Epidermal melanocyte (primary cell): ENCODE measurements around the gene TNRC6A.
"Not testable (repeated sequence)": the region's sequence is repeated elsewhere in the genome, so short reads cannot be mapped to it uniquely, and the experiment has no call there.

Experiments used
- DNase-seq: peaks from one replicate; pipeline ENCODE4 v3.0.0; 2011; ENCODE audit warnings: low spot score; ENCODE audit not compliant: insufficient read length

TNRC6A gene

DNA sequence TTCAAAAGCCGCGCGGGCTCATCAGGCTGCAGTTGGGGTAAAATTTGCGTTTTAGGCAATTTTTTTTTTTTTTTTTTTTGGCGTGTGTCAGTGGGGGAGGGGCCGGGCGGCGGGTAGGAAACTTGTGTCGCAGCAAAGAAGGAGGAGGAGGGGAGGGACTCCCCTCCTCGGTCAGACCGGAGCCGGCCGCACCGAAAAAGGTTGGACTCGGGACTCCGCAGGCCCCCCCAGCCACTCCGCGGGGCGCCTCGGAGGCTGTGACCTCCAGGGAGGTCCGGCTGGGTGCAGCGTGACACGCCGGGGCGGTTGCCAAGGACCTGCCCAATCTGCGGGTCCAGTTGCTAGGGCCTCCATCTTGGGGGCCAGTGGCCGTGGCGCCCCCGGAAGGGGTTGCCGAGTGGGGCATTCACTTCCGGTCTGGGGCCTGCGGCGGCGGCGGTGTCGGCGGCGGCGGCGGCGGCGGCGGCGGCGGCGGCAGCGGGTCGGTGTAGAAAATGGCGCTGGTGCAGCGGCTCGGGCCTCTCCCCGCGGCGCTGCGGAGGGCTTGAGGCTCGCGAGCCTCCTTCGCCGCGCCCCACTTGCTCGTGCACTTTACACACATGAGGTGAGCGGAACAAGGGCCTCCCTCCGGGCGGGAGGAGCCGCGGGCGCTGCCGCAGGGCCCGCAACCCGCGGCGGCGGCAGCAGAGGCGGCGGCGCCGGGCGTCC, at the start of gene TNRC6A:
Gene TNRC6A (plus strand): TSS at position 409 of the 708 bp plus-strand sequence. CDS start 191 bp downstream, at position 600.
- DNase-seq, result peak; percentile 80

- no peak for DNase-seq
Observed at GRCh38 chr16:24681793-24682192, 47.7 kb upstream of the TNRC6A start.

GRCh38 chr16:24683250-24683649, 46.2 kb upstream of the TNRC6A start:
- DNase-seq, result no peak

- no peak for DNase-seq
Observed at GRCh38 chr16:24683847-24684493, 45.5 kb upstream of the TNRC6A start.

GRCh38 chr16:24685539-24686432, 43.7 kb upstream of the TNRC6A start:
- peak; percentile 46 for DNase-seq

DNA sequence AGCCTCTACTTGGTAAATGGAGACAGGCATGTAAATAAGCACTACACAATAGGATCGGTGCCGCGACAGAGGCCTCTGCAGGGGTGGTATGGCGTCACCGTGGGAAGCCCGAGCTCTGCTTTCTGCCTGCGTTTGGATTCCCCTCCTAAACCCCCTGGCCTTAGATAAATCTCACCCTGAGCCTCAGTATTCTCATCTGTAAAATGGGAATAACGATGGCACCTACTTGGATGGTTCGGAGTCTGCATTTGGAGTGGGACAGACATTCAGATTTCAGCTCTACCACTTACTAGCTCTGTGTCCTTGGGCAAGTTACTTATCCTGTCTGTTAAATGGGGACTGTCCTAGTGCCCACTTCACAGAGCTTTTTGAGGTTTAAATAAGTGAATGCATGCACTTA, 42.8 kb upstream of the TNRC6A start:
- no peak for DNase-seq

DNA sequence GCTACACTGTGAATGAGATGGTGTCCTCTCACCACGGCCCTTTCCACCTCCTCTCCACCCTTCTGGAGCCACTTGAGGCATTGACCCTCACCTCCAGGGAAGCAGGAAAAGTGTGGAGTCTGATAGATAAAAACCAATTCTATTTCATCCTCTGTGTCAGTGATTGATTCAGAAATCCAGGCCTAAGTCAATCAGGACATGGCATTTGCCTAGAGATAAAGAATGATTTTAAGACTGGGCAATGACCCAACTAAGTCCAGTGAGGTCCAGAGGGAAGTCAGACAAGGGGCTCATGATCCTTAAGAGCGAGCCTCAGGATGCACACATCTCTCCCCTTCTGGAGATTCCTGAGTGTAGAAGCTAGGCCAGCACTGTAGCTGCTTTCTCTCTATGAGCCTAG, 41.1 kb upstream of the TNRC6A start:
- no peak for DNase-seq

DNA sequence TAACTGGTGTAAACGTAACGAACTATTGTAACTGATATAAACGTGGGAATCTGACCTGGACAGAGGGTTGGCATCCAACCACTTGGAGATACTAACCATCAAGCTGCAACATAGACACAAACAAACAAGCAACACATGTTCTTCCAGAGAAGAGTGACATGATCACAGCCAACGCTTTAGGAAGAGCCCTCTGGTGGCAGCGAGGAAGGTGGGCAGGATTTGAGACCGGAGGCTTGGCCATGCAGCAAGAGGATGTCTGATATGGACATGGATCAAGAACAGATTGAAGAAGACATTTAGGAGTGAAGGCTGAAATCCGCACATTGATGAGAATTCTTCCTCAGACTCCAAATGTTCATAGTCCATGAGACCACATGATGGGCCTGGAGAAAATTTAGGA, 40.3 kb upstream of the TNRC6A start:
- peak; percentile 37 for DNase-seq

DNA sequence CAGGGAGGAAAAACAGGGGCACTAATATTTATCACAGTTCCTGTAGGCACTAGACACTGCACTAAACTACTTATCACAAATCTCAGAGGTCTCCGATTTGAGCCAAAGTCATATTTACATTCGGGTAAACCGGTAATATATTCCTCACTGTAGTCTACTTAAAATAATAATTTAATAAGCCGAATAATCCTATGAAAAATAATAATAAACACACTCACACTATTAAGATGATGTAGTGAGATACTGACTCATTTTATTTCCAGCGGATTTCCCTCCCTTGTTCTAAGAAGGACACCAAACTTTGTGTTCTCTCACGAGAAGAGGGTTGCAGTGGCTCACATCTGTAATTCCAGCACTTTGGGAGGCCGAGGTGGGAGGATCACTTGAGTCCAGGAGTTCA, 36.6 kb upstream of the TNRC6A start:
- no peak for DNase-seq

- peak; percentile 27 for DNase-seq
Observed at GRCh38 chr16:24694931-24695330, 34.5 kb upstream of the TNRC6A start.

DNA sequence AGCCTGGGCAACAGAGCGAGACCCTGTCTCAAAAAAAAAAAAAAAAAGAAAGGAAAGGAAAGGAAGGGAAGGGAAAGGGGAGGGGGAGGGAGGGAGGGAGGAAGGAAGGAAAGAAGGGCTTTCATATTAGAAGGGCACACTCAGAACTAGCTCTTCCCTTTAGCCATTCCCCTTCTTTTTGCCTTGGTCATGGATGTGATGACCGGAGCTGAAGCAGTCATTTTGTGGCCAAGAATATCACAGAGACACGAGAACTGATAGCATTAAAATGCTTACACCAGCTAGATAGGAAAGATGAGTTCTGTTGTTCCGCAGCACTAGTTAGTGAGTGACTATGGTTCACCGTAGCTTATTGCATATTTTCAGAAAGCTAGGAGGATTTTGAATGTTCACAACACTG, 32.8 kb upstream of the TNRC6A start:
- DNase-seq, result no peak

GRCh38 chr16:24698308-24698707, 31.1 kb upstream of the TNRC6A start:
- no peak for DNase-seq

DNA sequence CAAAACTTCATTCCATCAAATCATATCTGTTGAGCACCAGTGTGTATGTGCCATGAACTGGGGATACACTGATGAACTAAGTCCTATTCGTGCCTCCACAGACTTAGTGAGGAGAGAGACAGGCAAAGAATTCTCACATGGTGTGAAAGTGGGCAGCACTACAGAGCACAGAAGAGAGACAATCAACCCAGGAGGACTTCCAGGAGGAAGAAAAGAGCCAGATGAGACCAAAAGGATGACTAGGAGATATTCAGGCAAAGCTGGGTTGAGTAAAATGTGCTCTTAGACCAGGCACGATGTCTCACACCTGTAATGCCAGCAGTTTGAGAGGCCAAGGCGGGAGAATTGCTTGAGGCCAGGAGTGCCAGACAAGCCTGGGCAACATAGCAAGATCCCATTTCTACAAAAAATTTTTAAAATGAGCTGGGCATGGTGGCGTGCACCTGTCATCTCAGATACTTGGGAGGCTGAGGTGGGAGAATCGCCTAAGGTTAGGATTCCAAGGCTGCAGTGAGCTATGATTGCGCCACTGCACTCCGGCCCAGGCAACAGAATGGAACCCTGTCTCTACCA, 30.2 kb upstream of the TNRC6A start:
- DNase-seq, result no peak

- DNase-seq, result peak; percentile 65
Observed at GRCh38 chr16:24700549-24701392, 28.7 kb upstream of the TNRC6A start.

- no peak for DNase-seq
Observed at GRCh38 chr16:24701521-24701951, 27.9 kb upstream of the TNRC6A start.

DNA sequence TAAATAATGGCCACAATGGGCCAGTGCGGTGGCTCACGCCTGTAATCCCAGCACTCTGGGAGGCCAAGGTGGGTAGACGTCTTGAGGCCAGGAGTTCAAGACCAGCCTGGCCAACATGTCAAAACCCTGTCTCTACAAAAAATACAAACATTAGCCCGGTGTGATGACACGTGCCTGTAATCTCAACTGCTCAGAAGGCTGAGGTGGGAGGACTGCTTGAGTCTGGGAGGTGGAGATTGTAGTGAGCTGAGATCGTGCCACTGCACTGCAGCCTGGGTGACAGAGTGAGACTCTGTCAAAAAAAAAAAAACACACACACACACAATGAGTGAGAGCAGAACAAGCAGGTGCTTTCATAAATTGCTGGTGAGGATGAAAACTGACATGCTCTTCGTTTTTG, 21.7 kb upstream of the TNRC6A start:
- not testable (repeated sequence) for DNase-seq

DNA sequence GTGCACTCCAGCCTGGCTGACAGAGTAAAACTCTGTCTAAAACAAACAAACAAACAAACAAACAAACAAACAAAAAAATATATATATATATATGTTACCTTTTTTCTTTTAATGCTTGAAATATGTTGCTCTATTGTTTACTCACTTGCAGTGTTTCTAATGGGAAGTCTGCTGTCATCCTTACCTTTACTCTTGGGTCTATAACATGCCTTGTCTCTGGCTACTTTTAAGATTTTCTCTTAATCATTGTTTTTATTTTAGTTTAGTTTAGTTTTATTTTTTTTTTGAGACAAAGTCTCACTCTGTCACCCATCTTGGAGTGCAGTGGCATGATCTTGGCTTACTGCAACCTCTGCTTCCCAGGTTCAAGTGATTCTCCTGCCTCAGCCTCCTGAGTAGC, 16.1 kb upstream of the TNRC6A start:
- no peak for DNase-seq

- DNase-seq, result no peak
Observed at GRCh38 chr16:24717411-24717810, 12.0 kb upstream of the TNRC6A start.

GRCh38 chr16:24718967-24719521, 10.4 kb upstream of the TNRC6A start:
- no peak for DNase-seq

DNA sequence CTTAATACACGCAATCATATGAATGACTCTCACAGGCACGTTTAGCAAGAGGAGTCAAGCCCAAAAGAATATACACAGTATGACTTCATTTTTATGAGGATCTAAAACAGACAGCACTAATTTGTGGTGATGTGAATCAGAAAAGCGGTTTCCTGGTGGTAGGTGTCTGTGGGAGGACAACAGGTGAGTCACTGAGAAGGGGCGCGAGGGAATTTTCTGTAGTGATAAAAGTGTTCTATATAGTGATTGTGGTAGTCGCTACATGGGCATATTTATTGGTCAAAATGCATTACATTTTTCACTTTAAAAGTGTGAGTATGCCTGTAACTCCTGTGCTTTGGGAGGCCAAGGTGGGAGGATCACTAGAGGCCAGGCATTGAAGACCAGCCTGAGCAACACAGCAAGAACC, 7.6 kb upstream of the TNRC6A start:
- no peak for DNase-seq
